ENCODE results near the gene CREBBP. TPM values are rescaled to one million over a fixed set of nuclear protein-coding genes. Genes with fewer than 3 reads are reported as not detected.

CREBBP gene
- total and polyA plus RNA-seq, 9 of the 15 experiments (the other 6 are each of a cell fraction or from before 2014, with no cell fraction given): 0.70 to 24.8 (median 5.6) TPM

DNA sequence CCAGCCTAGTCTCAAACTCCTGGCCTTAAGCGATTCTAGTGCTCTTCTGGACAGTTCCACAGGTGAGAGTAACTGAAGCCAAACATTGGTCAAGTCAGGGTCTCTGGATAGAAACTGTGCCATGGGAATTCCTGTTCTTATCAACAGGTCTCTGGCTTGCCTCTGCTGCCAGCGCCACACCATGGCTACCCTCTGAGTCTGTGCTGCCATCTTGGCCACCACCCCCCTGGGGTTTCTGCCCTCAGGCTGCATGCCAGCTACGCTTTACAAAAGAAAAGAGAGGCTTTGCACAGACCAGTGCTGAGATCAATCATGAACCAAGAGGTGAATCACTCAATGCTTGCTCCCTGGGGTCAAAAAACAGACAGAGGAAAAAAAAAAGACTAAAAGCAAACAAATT lies 24.4 kb upstream of the CREBBP start:
- no peak overlapping the region for H3K27ac ChIP-seq (ENCODE audit: extremely low read depth, low read depth, low read length)
- H3K9me3 ChIP-seq (replicated peaks; ENCODE audit: control insufficient read depth, insufficient read depth, low read depth, low read length): no peaks in the 10 kb centered on the region
- BruUV-seq (replicated peaks): no TSS peak
- H3K27me3 ChIP-seq (ENCODE audit: control insufficient read depth in 2 of 2, insufficient read depth in 2 of 2, low read length in 2 of 2): peaks cover 12 to 41% of the 10 kb centered on the region in 2 experiments; a peak in 3 of 5 replicates
- ATAC-seq: no peak
- 4% methylated on average over 2 of the region's 3 CpGs for WGBS (ENCODE audit: insufficient coverage, low coverage, missing lambda C conversion rate)
- intact Hi-C loops (cut with micrococcal nuclease) (no loop called here), in situ Hi-C loops (cut with MboI) (no loop called here)
- H3K4me2 ChIP-seq (ENCODE audit: insufficient read depth, low read length): no peak overlapping the region
- POLR2A ChIA-PET: no interaction called here
- no peak for TF ChIP-seq SPI1 (IDR thresholded peaks at IDR 0.05; ENCODE audit: borderline replicate concordance, low read depth, low read length)
- TF ChIP-seq RBM22 (IDR thresholded peaks at IDR 0.05; ENCODE audit: low read depth, low read length, poor library complexity, severe bottlenecking): no peak
- TF ChIP-seq DNMT1 (IDR thresholded peaks at IDR 0.05): no peak
- TF ChIP-seq MBD1 (CRISPR knock-in tag; IDR thresholded peaks at IDR 0.05): no peak
- no peak for TF ChIP-seq SRSF1 (IDR thresholded peaks at IDR 0.05; ENCODE audit: low read depth, low read length)
- TF ChIP-seq ZFP1 (CRISPR knock-in tag; IDR thresholded peaks at IDR 0.05): no peak
- TF ChIP-seq, protein P1, sequence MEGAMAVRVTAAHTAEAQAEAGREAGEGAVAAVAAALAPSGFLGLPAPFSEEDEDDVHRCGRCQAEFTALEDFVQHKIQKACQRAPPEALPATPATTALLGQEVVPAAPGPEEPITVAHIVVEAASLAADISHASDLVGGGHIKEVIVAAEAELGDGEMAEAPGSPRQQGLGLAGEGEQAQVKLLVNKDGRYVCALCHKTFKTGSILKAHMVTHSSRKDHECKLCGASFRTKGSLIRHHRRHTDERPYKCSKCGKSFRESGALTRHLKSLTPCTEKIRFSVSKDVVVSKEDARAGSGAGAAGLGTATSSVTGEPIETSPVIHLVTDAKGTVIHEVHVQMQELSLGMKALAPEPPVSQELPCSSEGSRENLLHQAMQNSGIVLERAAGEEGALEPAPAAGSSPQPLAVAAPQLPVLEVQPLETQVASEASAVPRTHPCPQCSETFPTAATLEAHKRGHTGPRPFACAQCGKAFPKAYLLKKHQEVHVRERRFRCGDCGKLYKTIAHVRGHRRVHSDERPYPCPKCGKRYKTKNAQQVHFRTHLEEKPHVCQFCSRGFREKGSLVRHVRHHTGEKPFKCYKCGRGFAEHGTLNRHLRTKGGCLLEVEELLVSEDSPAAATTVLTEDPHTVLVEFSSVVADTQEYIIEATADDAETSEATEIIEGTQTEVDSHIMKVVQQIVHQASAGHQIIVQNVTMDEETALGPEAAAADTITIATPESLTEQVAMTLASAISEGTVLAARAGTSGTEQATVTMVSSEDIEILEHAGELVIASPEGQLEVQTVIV (CRISPR knock-in tag; IDR thresholded peaks at IDR 0.05; ENCODE audit: borderline replicate concordance): no peak
- TF ChIP-seq E2F3 (CRISPR knock-in tag; IDR thresholded peaks at IDR 0.05): no peak
- no peak for TF ChIP-seq SMARCA4 (IDR thresholded peaks at IDR 0.05)
- no peak for TF ChIP-seq ZNF408 (CRISPR knock-in tag; IDR thresholded peaks at IDR 0.05; ENCODE audit: low read depth)
- TF ChIP-seq AFF4 (CRISPR knock-in tag; IDR thresholded peaks at IDR 0.05): no peak
- no peaks in the 10 kb centered on the region for H4K20me1 ChIP-seq (replicated peaks; ENCODE audit: control insufficient read depth, insufficient read depth, low read length)
- no peak overlapping the region for H3K4me3 ChIP-seq
- no peaks in the 10 kb centered on the region for H3K36me3 ChIP-seq (ENCODE audit: control insufficient read depth, insufficient read depth, low read length)
- no peaks in the 10 kb centered on the region for H3K79me2 ChIP-seq (ENCODE audit: control insufficient read depth, insufficient read depth, low read length)
- DNase-seq (ENCODE audit: extremely low read depth in 1 of 4, low spot score in 3 of 4): no peak
- H3K9ac ChIP-seq (ENCODE audit: insufficient read depth in 1 of 2, low read depth in 2 of 2, low read length in 2 of 2): no peak overlapping the region
- H2AFZ ChIP-seq (ENCODE audit: low read depth, low read length): no peak overlapping the region
- FAIRE-seq: no peak
- no peaks in the 10 kb centered on the region for H3K4me1 ChIP-seq (replicated peaks in 1 of 2; ENCODE audit: control insufficient read depth in 2 of 2, insufficient read depth in 2 of 2, low read length in 2 of 2)
- CTCF ChIA-PET (ENCODE audit: low intra/inter-chr PET ratio): no interaction called here
- H3K9me1 ChIP-seq (ENCODE audit: control insufficient read depth, insufficient read depth, low read length): no peaks in the 10 kb centered on the region

All from K562 (cell line).